Skin of body (tissue), 2 donors: Measurements from ENCODE around the gene TEP1. TPM values are rescaled to one million over a fixed set of nuclear protein-coding genes. Genes with fewer than 3 reads are reported as not detected.
"Not testable (repeated sequence)": the region's sequence is repeated elsewhere in the genome, so short reads cannot be mapped to it uniquely, and the experiment has no call there.

ENCODE experiments used
- DNase-seq: peaks from one replicate; lab custom pipeline; 2025; lab: John Stamatoyannopoulos, UW
- total RNA-seq: library from RNA; depleted of rRNA; stranded (reverse); fragments of >200 nt; gene quantifications from one replicate; pipeline ENCODE4 v1.2.3, GENCODE V29; 2014

TEP1 gene
- total RNA-seq, 1 donor from 2014 or later = 14.7 TPM

GRCh38 chr14:20391505-20391904 is 21.8 kb downstream of the TEP1 start:
- DNase-seq = no peak

- no peak for DNase-seq
Observed at GRCh38 chr14:20388159-20388558, 25.1 kb downstream of the TEP1 start.

- no peak for DNase-seq
Observed at GRCh38 chr14:20387576-20387975, 25.7 kb downstream of the TEP1 start.

GRCh38 chr14:20386276-20386855 is 26.9 kb downstream of the TEP1 start:
- no peak for DNase-seq

GRCh38 chr14:20384886-20385285 is 28.4 kb downstream of the TEP1 start:
- no peak for DNase-seq

- DNase-seq = no peak
Observed at GRCh38 chr14:20384321-20384720, 29.0 kb downstream of the TEP1 start.

GRCh38 chr14:20383636-20384035 is 29.7 kb downstream of the TEP1 start:
- DNase-seq = no peak

GRCh38 chr14:20383032-20383431 is 30.3 kb downstream of the TEP1 start:
- DNase-seq = no peak

- DNase-seq = no peak
Observed at GRCh38 chr14:20382526-20382925, 30.8 kb downstream of the TEP1 start.

- no peak for DNase-seq
Observed at GRCh38 chr14:20381341-20381740, 32.0 kb downstream of the TEP1 start.

GRCh38 chr14:20380681-20381080 is 32.6 kb downstream of the TEP1 start:
- no peak for DNase-seq

- no peak for DNase-seq
Observed at GRCh38 chr14:20379743-20380142, 33.6 kb downstream of the TEP1 start.

- DNase-seq = no peak
Observed at GRCh38 chr14:20377171-20377570, 36.1 kb downstream of the TEP1 start.

- DNase-seq = no peak
Observed at GRCh38 chr14:20376071-20376588, 37.2 kb downstream of the TEP1 start.

GRCh38 chr14:20375471-20375870 is 37.8 kb downstream of the TEP1 start:
- DNase-seq = no peak

GRCh38 chr14:20372796-20373195 is 40.5 kb downstream of the TEP1 start:
- no peak for DNase-seq

GRCh38 chr14:20365928-20366327 is 47.4 kb downstream of the TEP1 start:
- no peak for DNase-seq

GRCh38 chr14:20358474-20358873 is 54.8 kb downstream of the TEP1 start:
- DNase-seq = not testable (repeated sequence)

- DNase-seq = no peak
Observed at GRCh38 chr14:20356422-20356821, 56.9 kb downstream of the TEP1 start.

GRCh38 chr14:20350860-20351259 is 62.4 kb downstream of the TEP1 start:
- DNase-seq = no peak

GRCh38 chr14:20350282-20350681 is 63.0 kb downstream of the TEP1 start:
- no peak for DNase-seq

GRCh38 chr14:20347747-20348146 is 65.6 kb downstream of the TEP1 start:
- no peak for DNase-seq

- DNase-seq = no peak
Observed at GRCh38 chr14:20346713-20347112, 66.6 kb downstream of the TEP1 start.

GRCh38 chr14:20345366-20345765 is 67.9 kb downstream of the TEP1 start:
- DNase-seq = no peak
